Endothelial cell of umbilical vein (primary cell): ENCODE measurements around the gene TIMD4. TPM values are rescaled to one million over a fixed set of nuclear protein-coding genes. Genes with fewer than 3 reads are reported as not detected.

Experiments
- BruUV-seq: library from RNA; stranded (reverse); fragments of 400-500 nt; replicated peaks from 2 replicates; lab custom pipeline; 2021; lab: Mats Ljungman, UMichigan
- CTCF ChIA-PET: fragments of 300-600, 350-600 bp; sonication (Branson Sonifier 250); formaldehyde crosslinking; loops from one replicate; lab custom pipeline; 2021; ENCODE audit warnings: antibody characterized with exemption, inconsistent platforms; lab: Charles Lee
- POLR2A ChIA-PET: fragments of 300-600, 350-600 bp; sonication (Branson Sonifier 250); formaldehyde crosslinking; loops from one replicate; lab custom pipeline; 2021; ENCODE audit warnings: antibody characterized with exemption, inconsistent platforms; lab: Charles Lee
- DNase-seq: peaks from one replicate; pipeline ENCODE4 v3.0.0-alpha.2; 2011; ENCODE audit warnings: low read depth, low spot score
- FAIRE-seq: peaks from 2 replicates; lab custom pipeline; 2011; peaks lifted over from hg19 to GRCh38; lab: Jason Lieb, UNC
- H2AFZ ChIP-seq: 2 replicates; pipeline ENCODE4 v1.6.0; 2012; ENCODE audit warnings: low read depth, low read length, control low read depth, inconsistent platforms
- H3K27ac ChIP-seq: 2 replicates; pipeline ENCODE4 v1.5.1; 2011; ENCODE audit warnings: low read depth, mild to moderate bottlenecking, control low read depth, low read length, moderate library complexity; ENCODE audit not compliant: insufficient read depth
- H3K27me3 ChIP-seq, 2 experiments: 2 replicates each; pipeline versions ENCODE4 v1.6.0 to v1.6.1; 2011; ENCODE audit warnings: low read length in 2 of 2, mixed read lengths in 1 of 2; ENCODE audit not compliant: control insufficient read depth in 2 of 2, insufficient read depth in 2 of 2
- H3K36me3 ChIP-seq, 2 experiments: 2 replicates in 1 of 2; 3 replicates in 1 of 2; pipeline ENCODE4 v1.5.1; 2011; ENCODE audit warnings: low read length in 2 of 2, mild to moderate bottlenecking in 1 of 2, moderate library complexity in 1 of 2; ENCODE audit not compliant: control insufficient read depth in 2 of 2, insufficient read depth in 2 of 2; ENCODE audit errors: extremely low read depth in 1 of 2
- H3K4me1 ChIP-seq: 3 replicates; pipeline ENCODE4 v1.5.1; 2011; ENCODE audit warnings: mild to moderate bottlenecking, low read length; ENCODE audit not compliant: control insufficient read depth, insufficient read depth; ENCODE audit errors: extremely low read depth
- H3K4me2 ChIP-seq: 2 replicates; pipeline ENCODE4 v1.6.1; 2011; ENCODE audit warnings: low read length, control low read depth, mixed read lengths; ENCODE audit not compliant: insufficient read depth
- H3K4me3 ChIP-seq, 3 experiments: fragments of 200-600 bp in 1 of 3; sonication (generic), shearing (Covaris generic) in 1 of 3; replicated peaks in 1 of 3; 2 replicates each; pipeline ENCODE4 v1.5.1; 2011 to 2016; ENCODE audit warnings: control low read depth in 3 of 3, low read length in 3 of 3, mild to moderate bottlenecking in 2 of 3, inconsistent platforms in 1 of 3, low read depth in 1 of 3, moderate library complexity in 1 of 3; ENCODE audit not compliant: insufficient read depth in 1 of 3
- H3K79me2 ChIP-seq: 2 replicates; pipeline ENCODE4 v1.6.0; 2012; ENCODE audit warnings: low read length, inconsistent platforms; ENCODE audit not compliant: control insufficient read depth, insufficient read depth
- H3K9ac ChIP-seq: replicated peaks from 2 replicates; pipeline ENCODE3; 2011; ENCODE audit warnings: low read length, control low read depth; ENCODE audit not compliant: insufficient read depth; ENCODE audit errors: extremely low read depth
- H3K9me1 ChIP-seq: replicated peaks from 3 replicates; pipeline ENCODE4 v1.6.0; 2011; ENCODE audit warnings: mild to moderate bottlenecking, low read length; ENCODE audit not compliant: control insufficient read depth, insufficient read depth; ENCODE audit errors: extremely low read depth
- H3K9me3 ChIP-seq: replicated peaks from 2 replicates; pipeline ENCODE4 v1.5.1; 2012; ENCODE audit warnings: low read length, inconsistent platforms; ENCODE audit not compliant: control insufficient read depth, insufficient read depth
- H4K20me1 ChIP-seq: replicated peaks from 2 replicates; pipeline ENCODE3; 2011; ENCODE audit warnings: mild to moderate bottlenecking, low read length; ENCODE audit not compliant: control insufficient read depth, insufficient read depth; ENCODE audit errors: extremely low read depth
- CTCF ChIP-seq, 2 donors: IDR thresholded peaks; 1 replicate in 1 of 2; 2 replicates in 1 of 2; pipeline ENCODE4 v1.5.1; 2011; ENCODE audit warnings: low read length in 2 of 2, mild to moderate bottlenecking in 2 of 2, moderate library complexity in 2 of 2, control low read depth in 1 of 2, inconsistent platforms in 1 of 2, low read depth in 1 of 2; ENCODE audit not compliant: insufficient read depth in 1 of 2; ENCODE audit errors: extremely low read depth in 1 of 2
- EZH2 ChIP-seq: IDR thresholded peaks from 2 replicates; pipeline ENCODE4 v1.6.1; 2012; ENCODE audit warnings: borderline replicate concordance, low read depth, mild to moderate bottlenecking, moderate library complexity, low read length, inconsistent platforms; ENCODE audit not compliant: severe bottlenecking
- FOS ChIP-seq: IDR thresholded peaks from 2 replicates; pipeline ENCODE4 v1.6.1; 2011; ENCODE audit warnings: mild to moderate bottlenecking, low read length, moderate library complexity, borderline replicate concordance; ENCODE audit not compliant: insufficient read depth
- GATA2 ChIP-seq: IDR thresholded peaks from 2 replicates; pipeline ENCODE4 v1.7.0; 2011; ENCODE audit warnings: low read depth, mild to moderate bottlenecking, moderate library complexity, mixed read lengths, low read length; ENCODE audit not compliant: insufficient read length, insufficient read depth
- JUN ChIP-seq: IDR thresholded peaks from 2 replicates; pipeline ENCODE4 v1.6.1; 2011; ENCODE audit warnings: borderline replicate concordance, low read depth; ENCODE audit not compliant: insufficient read length, insufficient read depth
- MYC ChIP-seq: IDR thresholded peaks from one replicate; pipeline ENCODE4 v1.6.1; 2011; ENCODE audit warnings: mild to moderate bottlenecking, low read depth, low read length
- POLR2A ChIP-seq: IDR thresholded peaks from 2 replicates; pipeline ENCODE4 v1.6.1; 2012; ENCODE audit warnings: low read depth, mild to moderate bottlenecking, control low read depth, low read length
- POLR2AphosphoS5 ChIP-seq: IDR thresholded peaks from 2 replicates; pipeline ENCODE4 v1.6.1; 2012; ENCODE audit warnings: low read depth, mild to moderate bottlenecking, control low read depth, low read length, moderate library complexity; ENCODE audit not compliant: insufficient read depth
- dilution Hi-C: fragments of 300-500 bp; cut with MboI; formaldehyde crosslinking; loops from one replicate; pipeline ENCODE4 v1.15.0; 2019; ENCODE audit warnings: low sequenced_read_pairs; ENCODE audit not compliant: extremely low pct_ligation_motif_present
- intact Hi-C: fragments of 100-400 bp; cut with micrococcal nuclease; formaldehyde crosslinking; loops from one replicate; pipeline ENCODE4 v1.10.0; 2022
- polyA plus RNA-seq, 4 experiments: library from polyadenylated mRNA; depleted of rRNA in 3 of 4; stranded (reverse) in 3 of 4; unstranded in 1 of 4; fragments of >200 nt; gene quantifications; 2 replicates each; pipeline versions ENCODE4 v1.2.1 to v1.2.3, GENCODE V29; 2011 to 2012; ENCODE audit warnings: missing spikeins in 1 of 4
- total RNA-seq: library from RNA; stranded (reverse); gene quantifications from 2 replicates; pipeline ENCODE4 v1.2.3, GENCODE V29; 2021
- TF ChIP-seq, protein P1 (sequence below): IDR thresholded peaks from 2 replicates; pipeline ENCODE4 v1.6.1; 2011; ENCODE audit not compliant: insufficient read depth, insufficient read length

The TIMD4 gene
- total and polyA plus RNA-seq, 2 donors (not counting 3 experiments of a cell fraction or from before 2014, with no cell fraction given) = not detected

- H3K4me2 ChIP-seq = no peak overlapping the region
- H3K27me3 ChIP-seq = no peaks in the 10 kb centered on the region
- peaks cover 6% of the 10 kb centered on the region for H3K9me3 ChIP-seq
- POLR2A ChIA-PET = no interaction called here
- no peak overlapping the region for H2AFZ ChIP-seq
- no peak overlapping the region for H3K27ac ChIP-seq
- dilution Hi-C loops = no loop called here
- H3K4me3 ChIP-seq = no peak overlapping the region
- no peak for FAIRE-seq
- intact Hi-C loops = no loop called here
- DNase-seq = no peak
- CTCF ChIA-PET = no interaction called here
- no TSS peak for BruUV-seq
- no peaks in the 10 kb centered on the region for H3K79me2 ChIP-seq
- no peaks in the 10 kb centered on the region for H3K4me1 ChIP-seq
- no peaks in the 10 kb centered on the region for H3K9me1 ChIP-seq
- TF ChIP-seq GATA2 (no peak), CTCF (IDR thresholded peaks at IDR 0.05; ENCODE audit: extremely low read depth in 1 of 2, insufficient read depth in 1 of 2, low read depth in 1 of 2, low read length in 2 of 2) (no peak), MYC (no peak), EZH2 (no peak), FOS (no peak), JUN (no peak), POLR2A (no peak), POLR2AphosphoS5 (no peak)
- TF ChIP-seq, protein P1, sequence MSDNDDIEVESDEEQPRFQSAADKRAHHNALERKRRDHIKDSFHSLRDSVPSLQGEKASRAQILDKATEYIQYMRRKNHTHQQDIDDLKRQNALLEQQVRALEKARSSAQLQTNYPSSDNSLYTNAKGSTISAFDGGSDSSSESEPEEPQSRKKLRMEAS = no peak
- H3K9ac ChIP-seq = no peak overlapping the region
- H4K20me1 ChIP-seq = no peaks in the 10 kb centered on the region
- no peaks in the 10 kb centered on the region for H3K36me3 ChIP-seq
These were observed 49.7 kb downstream of the TIMD4 start for GRCh38 chr5:156913355-156913718.
